ENCODE results near the gene ZNF550. TPM values are rescaled to one million over a fixed set of nuclear protein-coding genes. Genes with fewer than 3 reads are reported as not detected.

ZNF550 gene
- total and polyA plus RNA-seq, 2 of the 13 experiments (the other 11 are each of a cell fraction or from before 2014, with no cell fraction given) = 8.6 to 9.1 TPM

GRCh38 chr19:57527136-57527881 lies 32.4 kb downstream of the ZNF550 start, which contains the start of gene ZNF549 (continued):
- TF ChIP-seq MED1 (CRISPR knock-in tag; IDR thresholded peaks at IDR 0.05) (peak; percentile 57), BATF2 (CRISPR knock-in tag; IDR thresholded peaks at IDR 0.05) (peak; percentile 48; the same call in 1 of the 2 replicates), GATAD2A (CRISPR knock-in tag; IDR thresholded peaks at IDR 0.05) (peak; percentile 16; the same call in 1 of the 2 replicates), MXI1 (IDR thresholded peaks at IDR 0.05; ENCODE audit: borderline replicate concordance, low read depth, low read length) (peak; percentile 74; the same call in 2 of the 3 replicates), SIN3B (IDR thresholded peaks at IDR 0.05; ENCODE audit: low read length) (peak; percentile 54), ZSCAN29 (CRISPR knock-in tag; conservative IDR thresholded peaks at IDR 0.05) (no peak; the same call in 1 of the 2 replicates), ZNF574 (CRISPR knock-in tag; IDR thresholded peaks at IDR 0.05) (peak; percentile 90), ZNF510 (CRISPR knock-in tag; IDR thresholded peaks at IDR 0.05; ENCODE audit: low read depth) (no peak), ZNF318 (CRISPR knock-in tag; IDR thresholded peaks at IDR 0.05) (no peak), ELK4 (CRISPR knock-in tag; IDR thresholded peaks at IDR 0.05; ENCODE audit: borderline replicate concordance) (no peak), ZNF615 (CRISPR knock-in tag; IDR thresholded peaks at IDR 0.05; ENCODE audit: borderline replicate concordance) (no peak), ZNF234 (CRISPR knock-in tag; conservative IDR thresholded peaks at IDR 0.05) (no peak), MAFF (IDR thresholded peaks at IDR 0.05; ENCODE audit: low read depth, low read length) (peak; percentile 21; the same call in 1 of the 2 replicates)

Data from HepG2 (cell line).